GM18526 (cell line): Measurements from ENCODE around the gene PNPLA2.

Experiments used
- POLR2A ChIP-seq: IDR thresholded peaks from 3 replicates; pipeline ENCODE4 v1.6.1; 2011; ENCODE audit not compliant: insufficient read length; ENCODE audit errors: extremely low read depth

Gene PNPLA2

GRCh38 chr11:801097-801780 is 17.5 kb upstream of the PNPLA2 start:
- no peak for TF ChIP-seq POLR2A

GRCh38 chr11:802018-802617 is 16.6 kb upstream of the PNPLA2 start:
- TF ChIP-seq POLR2A = no peak

GRCh38 chr11:802693-803466 is 15.8 kb upstream of the PNPLA2 start:
- TF ChIP-seq POLR2A = no peak

DNA sequence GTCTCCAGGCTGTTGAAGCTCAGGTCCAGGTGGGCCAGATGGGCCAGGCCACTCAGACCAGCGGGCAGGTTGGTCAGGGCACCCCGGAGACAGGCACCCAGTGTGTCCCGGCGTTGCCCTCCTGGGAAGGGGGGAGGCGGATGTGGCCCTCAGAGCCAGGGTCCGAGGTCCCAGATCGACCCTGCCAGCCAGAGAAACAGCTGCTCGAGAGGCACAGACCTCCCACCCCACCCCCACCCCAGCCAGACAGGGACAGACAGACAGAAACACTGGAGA is 15.3 kb upstream of the PNPLA2 start:
- no peak for TF ChIP-seq POLR2A

DNA sequence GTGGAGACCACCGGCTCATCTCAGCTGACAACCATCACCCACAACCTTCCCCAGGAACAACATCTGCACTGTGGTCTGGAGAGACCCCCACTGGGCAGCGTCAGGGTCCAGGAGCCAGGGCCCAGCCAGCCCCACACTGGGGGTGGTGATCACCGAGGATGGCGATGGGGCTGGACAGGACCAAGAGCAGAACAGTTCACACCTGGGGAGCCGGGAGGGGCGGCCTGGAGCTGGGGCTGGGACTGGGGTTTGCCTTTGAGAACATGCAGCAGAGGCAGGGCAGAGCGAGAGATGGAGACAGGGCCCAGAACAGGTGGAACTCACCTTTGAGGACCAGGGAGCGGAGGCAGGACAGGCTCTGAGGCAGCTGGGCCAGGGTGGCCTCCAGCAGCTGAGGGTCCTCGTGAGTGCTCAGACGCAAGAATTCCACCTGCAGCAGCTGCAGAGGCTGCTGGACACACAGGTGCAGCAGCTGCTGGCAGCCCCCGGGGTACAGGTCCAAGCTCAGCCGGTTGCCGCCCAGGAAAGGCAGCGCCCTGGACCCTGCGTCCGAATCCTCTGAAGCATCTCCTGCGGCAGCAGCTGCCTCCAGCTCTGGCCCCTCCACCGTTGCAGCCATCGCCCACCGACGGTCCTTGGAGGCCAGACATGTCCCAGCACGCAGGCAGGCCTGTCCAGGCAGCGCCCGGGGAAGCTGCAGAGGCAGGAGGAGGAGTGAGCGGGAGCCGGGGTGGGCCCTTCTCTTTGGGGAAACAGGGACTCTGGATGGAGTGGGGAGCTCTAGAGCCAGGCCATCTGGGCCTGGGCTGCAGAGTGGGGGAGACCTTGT is 14.7 kb upstream of the PNPLA2 start:
- TF ChIP-seq POLR2A = no peak

GRCh38 chr11:804599-804964 is 14.1 kb upstream of the PNPLA2 start:
- TF ChIP-seq POLR2A = no peak

DNA sequence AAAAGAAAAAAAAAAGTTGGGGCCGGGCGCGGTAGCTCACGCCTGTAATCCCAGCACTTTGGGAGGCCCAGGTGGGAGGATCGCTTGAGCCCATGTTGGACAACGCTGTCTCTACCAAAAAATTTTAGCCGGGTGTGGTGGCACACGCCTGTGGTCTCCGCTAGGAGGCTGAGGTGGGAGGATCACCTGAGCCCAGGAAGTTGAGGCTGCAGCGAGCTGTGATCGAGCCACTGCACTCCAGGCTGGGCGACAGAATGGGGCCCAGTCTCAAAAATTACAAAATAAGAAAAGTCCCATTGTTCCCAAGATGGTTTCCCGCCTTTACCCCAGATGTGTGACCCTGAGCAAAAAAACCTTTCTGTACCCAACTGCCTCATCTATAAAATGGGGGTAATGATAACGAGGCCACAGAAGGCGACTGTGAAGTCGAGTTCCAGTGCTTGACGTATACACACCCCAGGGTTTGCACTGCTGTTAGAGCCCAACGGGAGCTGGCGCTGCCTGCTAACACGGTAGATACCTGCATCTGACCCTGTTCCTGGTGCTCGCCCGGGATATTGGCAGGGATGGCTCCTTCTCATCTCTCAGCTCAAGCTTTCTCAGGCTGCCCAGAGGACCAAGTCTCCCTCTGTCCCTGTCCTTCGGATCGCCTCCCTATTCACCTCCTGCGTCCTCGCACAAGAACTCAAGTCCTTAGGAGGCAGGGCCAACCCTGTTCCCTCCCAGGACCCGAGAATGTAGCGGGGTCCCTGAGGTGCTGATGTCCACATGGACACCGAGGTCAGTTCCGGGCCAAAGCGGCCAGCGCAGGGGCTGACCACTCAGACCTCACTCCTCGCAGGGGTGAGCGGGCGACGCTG is 10.1 kb upstream of the PNPLA2 start:
- no peak for TF ChIP-seq POLR2A

DNA sequence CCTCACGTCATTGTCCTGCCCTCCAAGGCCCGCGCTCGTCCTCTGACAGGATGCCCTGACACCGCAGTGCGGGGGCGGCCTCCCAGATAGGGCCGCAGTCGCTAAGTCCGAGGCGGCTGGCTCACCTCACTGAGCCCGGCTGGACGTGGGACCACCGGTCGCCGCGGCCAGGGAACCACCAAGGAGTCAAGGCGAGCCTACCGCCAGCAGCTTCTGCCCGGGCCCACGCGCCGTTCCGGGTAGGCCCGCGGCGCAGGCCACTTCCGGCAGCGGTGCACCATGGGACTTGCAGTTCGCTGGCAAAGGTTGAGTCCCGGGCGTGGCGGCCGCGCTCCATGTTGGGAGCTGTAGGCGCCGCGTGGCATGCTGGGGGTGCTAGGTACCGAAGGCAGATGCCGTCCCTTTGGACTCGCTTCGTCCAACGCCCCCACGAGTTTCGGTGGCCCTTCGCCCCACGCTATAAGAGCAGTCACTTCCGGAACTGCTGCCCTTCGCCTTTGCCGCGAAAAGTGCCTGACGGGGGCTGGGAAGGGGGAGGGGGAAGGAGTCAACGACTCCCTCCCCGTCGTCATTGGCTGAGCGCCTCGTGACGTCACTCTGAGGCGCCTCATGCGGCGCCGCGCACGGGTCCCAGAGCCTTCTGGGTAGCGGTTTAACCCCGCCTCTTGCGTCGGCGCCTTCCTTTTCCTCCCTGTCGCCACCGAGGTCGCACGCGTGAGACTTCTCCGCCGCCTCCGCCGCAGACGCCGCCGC is 9.3 kb upstream of the PNPLA2 start, which contains the start of gene RPLP2:
RPLP2 (plus strand) TSS at position 681 of the 753 bp plus-strand sequence. CDS start 268 bp downstream, outside the sequence.
- TF ChIP-seq POLR2A = peak; percentile 93

GRCh38 chr11:810040-810567 is 8.6 kb upstream of the PNPLA2 start:
- no peak for TF ChIP-seq POLR2A

DNA sequence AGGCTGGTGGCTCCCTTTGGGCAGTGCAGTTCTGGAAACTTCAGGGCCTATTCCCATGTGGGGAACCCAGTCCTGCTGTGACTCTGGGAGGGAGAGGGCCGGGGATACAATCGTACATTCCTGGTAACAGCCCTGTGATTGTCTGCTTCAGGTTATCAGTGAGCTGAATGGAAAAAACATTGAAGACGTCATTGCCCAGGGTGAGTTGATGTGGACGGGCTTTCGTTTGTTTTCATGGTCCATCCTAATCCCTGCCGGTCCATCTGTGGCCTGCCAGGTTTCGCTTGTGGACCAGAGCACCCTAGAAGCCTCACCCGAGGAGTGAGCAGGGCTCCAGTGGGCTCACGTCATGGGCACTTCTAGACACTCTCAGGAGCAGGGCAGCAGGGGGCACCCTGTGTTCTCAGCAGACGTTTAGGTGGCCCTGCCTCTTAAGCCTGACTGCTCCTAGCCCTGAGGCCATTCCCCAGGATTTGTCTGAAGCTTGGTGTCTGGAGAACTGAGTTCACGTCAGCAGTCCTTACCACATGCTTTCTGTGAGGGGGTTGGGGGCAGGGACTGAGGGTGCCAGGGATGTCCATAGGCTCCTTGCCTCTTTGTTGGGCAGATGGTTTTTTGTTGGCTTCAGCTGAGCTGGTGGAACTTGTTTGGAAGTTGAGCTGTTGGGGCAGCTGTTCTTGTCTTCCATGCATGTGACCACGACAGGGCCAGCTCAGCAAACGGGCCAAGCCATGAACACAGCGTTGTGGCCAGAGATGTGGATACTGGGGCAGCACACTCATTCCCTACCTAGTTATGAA is 7.1 kb upstream of the PNPLA2 start:
- no peak for TF ChIP-seq POLR2A

GRCh38 chr11:812390-812789 is 6.3 kb upstream of the PNPLA2 start:
- no peak for TF ChIP-seq POLR2A

GRCh38 chr11:813072-813455 is 5.7 kb upstream of the PNPLA2 start:
- TF ChIP-seq POLR2A = no peak
